Measurements from ENCODE around the gene TRIP12.
"Not testable (repeated sequence)": the region's sequence is repeated elsewhere in the genome, so short reads cannot be mapped to it uniquely, and the experiment has no call there.

TRIP12 gene

GRCh38 chr2:229921892-229922448, at the start of gene TRIP12:
Gene TRIP12, minus strand, starts transcription at chr2:229922009. Its CDS starts 41,930 bp downstream, at chr2:229880079.
- peak; percentile 96 for DNase-seq

- no peak for DNase-seq
Measured at GRCh38 chr2:229971298-229971790, 49.5 kb upstream of the TRIP12 start.

GRCh38 chr2:229970406-229970805, 48.6 kb upstream of the TRIP12 start:
- DNase-seq: no peak

- no peak for DNase-seq
Measured at GRCh38 chr2:229969921-229970320, 48.1 kb upstream of the TRIP12 start.

- not testable (repeated sequence) for DNase-seq
Measured at GRCh38 chr2:229963596-229963995, 41.8 kb upstream of the TRIP12 start.

GRCh38 chr2:229956491-229956890, 34.7 kb upstream of the TRIP12 start:
- no peak for DNase-seq

- DNase-seq: no peak
Measured at GRCh38 chr2:229955663-229956062, 33.9 kb upstream of the TRIP12 start.

- no peak for DNase-seq
Measured at GRCh38 chr2:229952256-229952835, 30.5 kb upstream of the TRIP12 start.

- DNase-seq: no peak
Measured at GRCh38 chr2:229947544-229947943, 25.7 kb upstream of the TRIP12 start.

GRCh38 chr2:229945975-229946374, 24.2 kb upstream of the TRIP12 start:
- no peak for DNase-seq

- DNase-seq: peak; percentile 7
Measured at GRCh38 chr2:229943770-229944449, 22.1 kb upstream of the TRIP12 start.

- no peak for DNase-seq
Measured at GRCh38 chr2:229943171-229943570, 21.4 kb upstream of the TRIP12 start.

- DNase-seq: no peak
Measured at GRCh38 chr2:229942671-229943070, 20.9 kb upstream of the TRIP12 start.

GRCh38 chr2:229937537-229937936, 15.7 kb upstream of the TRIP12 start:
- no peak for DNase-seq

GRCh38 chr2:229931241-229931640, 9.4 kb upstream of the TRIP12 start:
- peak; percentile 72 for DNase-seq

GRCh38 chr2:229930656-229931055, 8.8 kb upstream of the TRIP12 start:
- DNase-seq: peak; percentile 19

GRCh38 chr2:229927817-229928321, 6.1 kb upstream of the TRIP12 start:
- DNase-seq: no peak

- no peak for DNase-seq
Measured at GRCh38 chr2:229925201-229925600, 3.4 kb upstream of the TRIP12 start.

- not testable (repeated sequence) for DNase-seq
Measured at GRCh38 chr2:229924541-229924940, 2.7 kb upstream of the TRIP12 start.

- DNase-seq: peak; percentile 95
Measured at GRCh38 chr2:229922449-229923386, 909 bp upstream of the TRIP12 start, which contains the start of gene FBXO36. Gene FBXO36, plus strand, starts transcription at chr2:229922503. Its CDS starts 11 bp downstream, at chr2:229922514.

- DNase-seq: peak; percentile 77
Measured at GRCh38 chr2:229921101-229921891, 513 bp downstream of the TRIP12 start.

Data from NCI-H82 (cell line).